ENCODE results near the gene MYO18B.

MYO18B gene

GRCh38 chr22:25930788-25931310 is 188.9 kb downstream of the MYO18B start:
- DNase-seq (ENCODE audit: low spot score) = no peak
- no peak for TF ChIP-seq CTCF (IDR thresholded peaks at IDR 0.05; ENCODE audit: borderline replicate concordance, control extremely low read depth, extremely low read depth, insufficient read depth, missing control alignments)
- in situ Hi-C loops (cut with MboI; ENCODE audit: low sequenced_read_pairs, unreplicated experiment) = no loop called here

DNA sequence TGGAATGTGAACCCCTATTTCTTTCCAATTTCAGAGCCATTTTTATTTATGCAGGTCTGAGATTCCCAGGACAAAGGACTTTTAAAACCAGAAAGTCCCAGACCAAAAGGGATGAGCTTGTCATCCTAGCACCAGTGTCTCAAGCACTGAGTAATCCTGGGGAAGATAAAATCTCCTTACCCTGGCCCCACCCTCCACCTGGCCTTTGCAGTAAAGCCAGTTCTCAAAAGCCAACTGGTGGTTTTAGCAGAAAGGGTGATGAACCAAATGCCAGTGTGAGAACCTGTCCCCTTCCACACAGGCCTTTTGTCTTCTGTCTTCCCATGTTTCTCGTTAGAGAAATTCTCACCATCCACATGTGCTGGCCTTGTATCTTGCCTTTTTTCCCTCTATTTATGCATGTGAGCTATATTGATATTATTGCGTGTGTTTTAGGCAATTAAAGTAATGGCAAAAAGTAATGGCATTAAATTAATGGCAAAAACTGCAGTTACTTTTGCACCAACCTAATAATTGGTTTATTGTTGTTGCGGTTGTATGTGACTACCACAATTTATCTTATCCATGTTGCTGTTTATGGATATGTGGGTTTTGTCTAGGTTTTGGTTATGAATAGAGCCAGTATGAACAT is 191.3 kb downstream of the MYO18B start:
- in situ Hi-C loops (cut with MboI; ENCODE audit: low sequenced_read_pairs, unreplicated experiment) = no loop called here
- no peak for DNase-seq (ENCODE audit: low spot score)
- no peak for TF ChIP-seq CTCF (IDR thresholded peaks at IDR 0.05; ENCODE audit: borderline replicate concordance, control extremely low read depth, extremely low read depth, insufficient read depth, missing control alignments)

- no peak for DNase-seq (ENCODE audit: low spot score)
- in situ Hi-C loops (cut with MboI; ENCODE audit: low sequenced_read_pairs, unreplicated experiment) = no loop called here
- TF ChIP-seq CTCF (IDR thresholded peaks at IDR 0.05; ENCODE audit: borderline replicate concordance, control extremely low read depth, extremely low read depth, insufficient read depth, missing control alignments) = no peak
Observed at GRCh38 chr22:25935266-25936058, 193.5 kb downstream of the MYO18B start.

DNA sequence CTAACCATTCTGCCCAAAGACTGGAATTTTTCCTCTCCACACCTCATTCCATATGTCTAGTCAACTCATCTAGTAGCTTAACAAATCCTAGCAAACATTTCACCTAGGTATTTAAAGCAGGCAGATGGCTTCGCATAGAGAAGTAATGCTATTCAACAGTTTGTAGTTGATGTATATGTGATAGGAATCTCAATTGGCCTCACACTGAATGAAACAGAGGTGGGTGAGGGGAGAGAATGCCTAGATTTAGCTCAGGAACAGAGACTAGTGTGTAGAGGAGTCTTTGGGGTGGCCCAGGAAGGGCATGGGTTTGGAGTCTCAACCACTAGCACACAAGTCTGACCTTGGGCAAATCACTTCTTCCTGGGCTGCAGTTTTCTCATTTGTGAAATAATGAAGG is 196.2 kb downstream of the MYO18B start:
- no peak for TF ChIP-seq CTCF (IDR thresholded peaks at IDR 0.05; ENCODE audit: borderline replicate concordance, control extremely low read depth, extremely low read depth, insufficient read depth, missing control alignments)

GRCh38 chr22:25939384-25939783 is 197.4 kb downstream of the MYO18B start:
- in situ Hi-C loops (cut with MboI; ENCODE audit: low sequenced_read_pairs, unreplicated experiment) = no loop called here
- no peak for DNase-seq (ENCODE audit: low spot score)
- no peak for TF ChIP-seq CTCF (IDR thresholded peaks at IDR 0.05; ENCODE audit: borderline replicate concordance, control extremely low read depth, extremely low read depth, insufficient read depth, missing control alignments)

More for the DNA sequence above, 196.2 kb downstream of the MYO18B start:
- DNase-seq (ENCODE audit: low spot score) = no peak
- in situ Hi-C loops (cut with MboI; ENCODE audit: low sequenced_read_pairs, unreplicated experiment) = no loop called here

DNA sequence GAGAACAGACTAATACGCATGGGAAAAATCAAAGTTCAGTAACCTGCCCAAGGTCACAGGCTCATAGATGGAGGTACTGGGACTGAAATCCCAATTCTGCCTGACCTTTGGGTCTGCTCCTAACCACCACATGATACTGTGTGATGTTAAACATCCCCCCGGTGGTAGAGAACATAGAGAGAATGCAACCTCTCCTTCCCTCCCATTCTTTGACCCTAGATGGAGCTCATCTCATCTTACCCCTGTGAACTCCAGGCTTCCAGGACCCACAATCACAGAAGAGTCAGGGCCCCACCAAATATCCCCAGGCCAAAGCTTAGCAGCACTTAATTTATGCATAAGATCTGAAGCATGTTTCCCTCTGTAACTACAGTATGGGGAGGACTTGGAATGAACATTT is 198.5 kb downstream of the MYO18B start:
- in situ Hi-C loops (cut with MboI; ENCODE audit: low sequenced_read_pairs, unreplicated experiment) = no loop called here
- no peak for TF ChIP-seq CTCF (IDR thresholded peaks at IDR 0.05; ENCODE audit: borderline replicate concordance, control extremely low read depth, extremely low read depth, insufficient read depth, missing control alignments)
- no peak for DNase-seq (ENCODE audit: low spot score)

All from GM13976 (cell line).